Tibial artery (tissue), 4 donors: ENCODE data around the gene DGCR2.

Experiments
- DNase-seq, 2 donors: peaks; one replicate each; pipeline ENCODE4 v3.0.0-alpha.2; 2019
- H3K27ac ChIP-seq, 2 donors: fragments of 200-600 bp; sonication (generic) in 1 of 2; 1 replicate in 1 of 2; 2 replicates in 1 of 2; pipeline ENCODE4 v1.5.1; 2018 to 2019; ENCODE audit warnings: mild to moderate bottlenecking in 1 of 2
- H3K27me3 ChIP-seq, 2 donors: fragments of 200-600 bp; sonication (generic) in 1 of 2; one replicate each; pipeline versions ENCODE4 v1.5.1 to v1.6.0; 2016 to 2019
- H3K36me3 ChIP-seq, 3 donors: fragments of 200-600 bp; sonication (generic) in 2 of 3; one replicate each; pipeline ENCODE4 v1.5.1; 2016 to 2019; ENCODE audit warnings: mild to moderate bottlenecking in 2 of 3
- H3K4me1 ChIP-seq, 4 donors: fragments of 200-600 bp; sonication (generic) in 2 of 4; 1 replicate in 3 of 4; 2 replicates in 1 of 4; pipeline ENCODE4 v1.5.1; 2016 to 2019
- H3K4me3 ChIP-seq, 2 donors: fragments of 200-600 bp; sonication (generic) in 1 of 2; 1 replicate in 1 of 2; 2 replicates in 1 of 2; pipeline ENCODE4 v1.5.1; 2018 to 2019; ENCODE audit warnings: mild to moderate bottlenecking in 2 of 2
- H3K9me3 ChIP-seq, 3 donors: fragments of 200-600 bp; sonication (generic) in 1 of 3; one replicate each; pipeline ENCODE4 v1.5.1; 2016 to 2019
- CTCF ChIP-seq, 2 experiments: fragments of 200-600 bp in 1 of 2; fragments of 450-650 bp in 1 of 2; IDR thresholded peaks; one replicate each; pipeline ENCODE4 v1.5.1; 2017 to 2019; ENCODE audit warnings: antibody characterized with exemption in 2 of 2, mild to moderate bottlenecking in 1 of 2, moderate library complexity in 1 of 2
- intact Hi-C: fragments of 100-400 bp; cut with DNase I; formaldehyde crosslinking; loops from one replicate; pipeline ENCODE4 v1.15.0; 2023; ENCODE audit warnings: low total_unique reads

DGCR2 gene

GRCh38 chr22:19069451-19069850 is 52.8 kb downstream of the DGCR2 start:
- Histone ChIP-seq H3K27me3 (no peaks in the 10 kb centered on the region), H3K9me3 (no peaks in the 10 kb centered on the region), H3K36me3 (peaks cover 45 to 69% (median 64%) of the 10 kb centered on the region in 3 donors), H3K27ac (no peak overlapping the region), H3K4me1 (peaks cover 0 to 14% (median 2%) of the 10 kb centered on the region in 4 donors), H3K4me3 (no peak overlapping the region)
- no peak for TF ChIP-seq CTCF (IDR thresholded peaks at IDR 0.05)
- intact Hi-C loops, result no loop called here
- DNase-seq, result no peak

GRCh38 chr22:19068784-19069271 is 53.4 kb downstream of the DGCR2 start:
- peak in 1 of 2 donors; percentile 34 for DNase-seq
- no peak for TF ChIP-seq CTCF (IDR thresholded peaks at IDR 0.05)
- H3K27ac ChIP-seq, result no peak overlapping the region
- H3K4me1 ChIP-seq, result peaks cover 0 to 14% (median 2%) of the 10 kb centered on the region in 4 donors
- H3K9me3 ChIP-seq, result no peaks in the 10 kb centered on the region
- intact Hi-C loops, result no loop called here
- H3K27me3 ChIP-seq, result no peaks in the 10 kb centered on the region
- H3K4me3 ChIP-seq, result no peak overlapping the region
- peaks cover 51 to 75% (median 70%) of the 10 kb centered on the region in 3 donors for H3K36me3 ChIP-seq

GRCh38 chr22:19067696-19068348 is 54.4 kb downstream of the DGCR2 start:
- H3K27me3 ChIP-seq, result no peaks in the 10 kb centered on the region
- DNase-seq, result peak in 1 of 2 donors; percentile 45
- H3K36me3 ChIP-seq, result peaks cover 58 to 86% (median 80%) of the 10 kb centered on the region in 3 donors
- no peaks in the 10 kb centered on the region for H3K9me3 ChIP-seq
- intact Hi-C loops, result no loop called here
- peaks cover 0 to 11% (median 0%) of the 10 kb centered on the region in 4 donors for H3K4me1 ChIP-seq
- no peak overlapping the region for H3K27ac ChIP-seq
- H3K4me3 ChIP-seq, result no peak overlapping the region
- no peak for TF ChIP-seq CTCF (IDR thresholded peaks at IDR 0.05)

GRCh38 chr22:19066531-19067271 is 55.5 kb downstream of the DGCR2 start:
- intact Hi-C loops, result no loop called here
- no peak for TF ChIP-seq CTCF (IDR thresholded peaks at IDR 0.05)
- Histone ChIP-seq H3K27me3 (no peaks in the 10 kb centered on the region), H3K9me3 (no peaks in the 10 kb centered on the region), H3K4me3 (no peak overlapping the region), H3K4me1 (peaks cover 0 to 11% (median 0%) of the 10 kb centered on the region in 4 donors), H3K27ac (no peak overlapping the region), H3K36me3 (peaks cover 61 to 97% (median 91%) of the 10 kb centered on the region in 3 donors)
- DNase-seq, result peak in 1 of 2 donors; percentile 34

- intact Hi-C loops, result no loop called here
- H3K27ac ChIP-seq, result no peak overlapping the region
- H3K27me3 ChIP-seq, result no peaks in the 10 kb centered on the region
- peak in 1 of 2 donors; percentile 54 for DNase-seq
- H3K36me3 ChIP-seq, result peaks cover 68 to 99% (median 98%) of the 10 kb centered on the region in 3 donors
- TF ChIP-seq CTCF (IDR thresholded peaks at IDR 0.05), result no peak
- H3K9me3 ChIP-seq, result no peaks in the 10 kb centered on the region
- no peak overlapping the region for H3K4me3 ChIP-seq
- peaks cover 0 to 9% (median 0%) of the 10 kb centered on the region in 4 donors for H3K4me1 ChIP-seq
Observed at GRCh38 chr22:19065929-19066328, 56.3 kb downstream of the DGCR2 start.
